B cell (primary cell): ENCODE results near the gene CAMTA1. TPM values are rescaled to one million over a fixed set of nuclear protein-coding genes. Genes with fewer than 3 reads are reported as not detected.

ENCODE experiments used
- ATAC-seq: fragments of 200-7000 bp; cut with Tn5 transposase; one replicate; pipeline ENCODE4 v1.10.0; 2021; ENCODE audit warnings: low read depth, mild to moderate bottlenecking, moderate number of reproducible peaks, moderate library complexity
- CTCF ChIA-PET: fragments of 350-600 bp; sonication (Branson Sonifier 250); formaldehyde crosslinking; loops from one replicate; lab custom pipeline; 2021; ENCODE audit warnings: antibody characterized with exemption, inconsistent platforms; lab: Charles Lee
- POLR2A ChIA-PET: fragments of 350-600 bp; sonication (Branson Sonifier 250); formaldehyde crosslinking; loops from one replicate; lab custom pipeline; 2021; ENCODE audit warnings: antibody characterized with exemption; lab: Charles Lee
- DNase-seq: peaks from one replicate; pipeline ENCODE4 v3.0.0; 2013
- H2AFZ ChIP-seq: 2 replicates; pipeline ENCODE4 v1.6.1; 2012; ENCODE audit warnings: mild to moderate bottlenecking, low read depth, low read length; ENCODE audit not compliant: insufficient read depth, poor library complexity, severe bottlenecking
- H3K27ac ChIP-seq, 2 donors: 1 replicate in 1 of 2; 2 replicates in 1 of 2; pipeline ENCODE4 v1.5.1; 2012 to 2013; ENCODE audit warnings: low read length in 2 of 2, mild to moderate bottlenecking in 2 of 2, moderate library complexity in 1 of 2
- H3K27me3 ChIP-seq, 4 experiments: fragments of 200-600 bp in 1 of 4; sonication (generic) in 1 of 4; replicated peaks in 1 of 4; 1 replicate in 2 of 4; 2 replicates in 2 of 4; pipeline versions ENCODE4 v1.6.1 to v1.7.0; 2013 to 2016; ENCODE audit warnings: low read length in 3 of 4, mild to moderate bottlenecking in 2 of 4, mixed read lengths in 1 of 4, moderate library complexity in 1 of 4; ENCODE audit not compliant: insufficient read depth in 4 of 4, control insufficient read depth in 3 of 4; ENCODE audit errors: control extremely low read depth in 1 of 4
- H3K36me3 ChIP-seq, 2 experiments: replicated peaks in 1 of 2; 1 replicate in 1 of 2; 2 replicates in 1 of 2; pipeline versions ENCODE4 v1.6.1 to v1.7.1; 2013; ENCODE audit warnings: low read length in 1 of 2; ENCODE audit not compliant: insufficient read depth in 2 of 2, control insufficient read depth in 1 of 2; ENCODE audit errors: control extremely low read depth in 1 of 2, extremely low read depth in 1 of 2
- H3K4me1 ChIP-seq, 2 donors: fragments of 200-600 bp in 1 of 2; sonication (generic) in 1 of 2; 1 replicate in 1 of 2; 2 replicates in 1 of 2; pipeline versions ENCODE4 v1.5.1 to v1.6.1; 2013 to 2017; ENCODE audit warnings: low read length in 2 of 2; ENCODE audit not compliant: control insufficient read depth in 2 of 2, insufficient read depth in 2 of 2
- H3K4me2 ChIP-seq: replicated peaks from 2 replicates; pipeline ENCODE3; 2012; ENCODE audit warnings: mild to moderate bottlenecking, low read depth, low read length; ENCODE audit not compliant: poor library complexity, severe bottlenecking
- H3K4me3 ChIP-seq, 5 experiments: fragments of 200-600 bp in 1 of 5; sonication (generic) in 1 of 5; 1 replicate in 3 of 5; 2 replicates in 2 of 5; pipeline versions ENCODE4 v1.5.1 to v1.7.0; 2011 to 2016; ENCODE audit warnings: low read length in 4 of 5, mild to moderate bottlenecking in 4 of 5, low read depth in 2 of 5, control low read depth in 1 of 5, moderate library complexity in 1 of 5; ENCODE audit not compliant: insufficient read depth in 1 of 5; ENCODE audit errors: control extremely low read depth in 1 of 5, extremely low read depth in 1 of 5
- H3K79me2 ChIP-seq: fragments of 200-600 bp; sonication (generic); one replicate; pipeline ENCODE4 v1.6.0; 2016; ENCODE audit warnings: low read length; ENCODE audit not compliant: control insufficient read depth, insufficient read depth
- H3K9ac ChIP-seq: fragments of 200-600 bp; sonication (generic); 2 replicates; pipeline ENCODE4 v1.6.1; 2017; ENCODE audit warnings: mild to moderate bottlenecking, low read length, moderate library complexity
- H3K9me3 ChIP-seq, 3 donors: one replicate each; pipeline versions ENCODE4 v1.6.1 to v1.7.1; 2013; ENCODE audit warnings: low read length in 2 of 3; ENCODE audit not compliant: control insufficient read depth in 2 of 3, insufficient read depth in 1 of 3; ENCODE audit errors: control extremely low read depth in 1 of 3
- H4K20me1 ChIP-seq: 2 replicates; pipeline ENCODE4 v1.6.0; 2012; ENCODE audit warnings: mild to moderate bottlenecking, low read length; ENCODE audit not compliant: insufficient read depth, control insufficient read depth, poor library complexity, severe bottlenecking
- H3K27ac Mint-ChIP-seq: one replicate; pipeline ENCODE4 v1.8.0; 2021; ENCODE audit warnings: mixed read lengths
- H3K27me3 Mint-ChIP-seq: one replicate; pipeline ENCODE4 v1.8.0; 2021; ENCODE audit warnings: mixed read lengths
- H3K4me1 Mint-ChIP-seq: one replicate; pipeline ENCODE4 v1.8.0; 2021; ENCODE audit warnings: mixed read lengths
- H3K4me3 Mint-ChIP-seq: one replicate; pipeline ENCODE4 v1.8.0; 2021; ENCODE audit warnings: mixed read lengths
- H3K9me3 Mint-ChIP-seq: one replicate; pipeline ENCODE4 v1.8.0; 2022; ENCODE audit warnings: mixed read lengths; ENCODE audit not compliant: insufficient read depth
- EZH2 ChIP-seq: IDR thresholded peaks from 2 replicates; pipeline ENCODE4 v1.6.1; 2012; ENCODE audit warnings: borderline replicate concordance, low read depth, mild to moderate bottlenecking, moderate library complexity, low read length; ENCODE audit not compliant: insufficient read depth, poor library complexity, severe bottlenecking
- WGBS: methylation state at CpG from one replicate; pipeline ENCODE4 v1.1.5; 2013; ENCODE audit warnings: missing lambda C conversion rate; ENCODE audit not compliant: insufficient coverage; 5-methylcytosine and 5-hydroxymethylcytosine counted together
- intact Hi-C: fragments of 100-400 bp; cut with micrococcal nuclease; formaldehyde crosslinking; loops from one replicate; pipeline ENCODE4 v1.10.0; 2022
- polyA plus RNA-seq: library from polyadenylated mRNA; depleted of rRNA; stranded (reverse); fragments of >200 nt; gene quantifications from 2 replicates; pipeline ENCODE4 v1.2.3, GENCODE V29; 2012
- total RNA-seq, 2 donors: library from RNA; stranded (reverse); fragments of 120-200 nt in 1 of 2; gene quantifications; 1 replicate in 1 of 2; 2 replicates in 1 of 2; pipeline versions ENCODE4 v1.2.3 to v1.2.4, GENCODE V29; 2013 to 2022
- TF ChIP-seq, protein P1 (sequence below): fragments of 200-600 bp; IDR thresholded peaks from one replicate; pipeline ENCODE4 v1.8.0; 2022; ENCODE audit warnings: antibody characterized with exemption, mild to moderate bottlenecking

Gene CAMTA1
- total and polyA plus RNA-seq, 2 donors (not counting 1 experiment from before 2014, with no cell fraction given): 42.2 to 45.7 TPM

GRCh38 chr1:6743189-6744101 lies 41.8 kb upstream of the CAMTA1 start:
- Histone ChIP-seq H3K9ac (no peak overlapping the region), H3K4me3 (no peak overlapping the region), H3K4me1 (peaks cover 5 to 9% of the 10 kb centered on the region in 2 donors), H3K36me3 (no peaks in the 10 kb centered on the region), H3K4me2 (peak overlapping the region; percentile 38), H3K79me2 (no peaks in the 10 kb centered on the region), H2AFZ (peak overlapping the region; percentile 70), H4K20me1 (no peaks in the 10 kb centered on the region), H3K27ac (no peak overlapping the region), H3K9me3 (no peaks in the 10 kb centered on the region), H3K27me3 (peaks cover 0 to 3% (median 0%) of the 10 kb centered on the region in 4 experiments)
- Mint-ChIP-seq H3K9me3 (no peaks in the 10 kb centered on the region), H3K4me1 (peaks cover 12% of the 10 kb centered on the region), H3K4me3 (peak overlapping the region; percentile 26), H3K27me3 (peaks cover 4% of the 10 kb centered on the region), H3K27ac (peak overlapping the region; percentile 8)
- DNase-seq: peak; percentile 13
- TF ChIP-seq EZH2: no peak
- TF ChIP-seq, protein P1, sequence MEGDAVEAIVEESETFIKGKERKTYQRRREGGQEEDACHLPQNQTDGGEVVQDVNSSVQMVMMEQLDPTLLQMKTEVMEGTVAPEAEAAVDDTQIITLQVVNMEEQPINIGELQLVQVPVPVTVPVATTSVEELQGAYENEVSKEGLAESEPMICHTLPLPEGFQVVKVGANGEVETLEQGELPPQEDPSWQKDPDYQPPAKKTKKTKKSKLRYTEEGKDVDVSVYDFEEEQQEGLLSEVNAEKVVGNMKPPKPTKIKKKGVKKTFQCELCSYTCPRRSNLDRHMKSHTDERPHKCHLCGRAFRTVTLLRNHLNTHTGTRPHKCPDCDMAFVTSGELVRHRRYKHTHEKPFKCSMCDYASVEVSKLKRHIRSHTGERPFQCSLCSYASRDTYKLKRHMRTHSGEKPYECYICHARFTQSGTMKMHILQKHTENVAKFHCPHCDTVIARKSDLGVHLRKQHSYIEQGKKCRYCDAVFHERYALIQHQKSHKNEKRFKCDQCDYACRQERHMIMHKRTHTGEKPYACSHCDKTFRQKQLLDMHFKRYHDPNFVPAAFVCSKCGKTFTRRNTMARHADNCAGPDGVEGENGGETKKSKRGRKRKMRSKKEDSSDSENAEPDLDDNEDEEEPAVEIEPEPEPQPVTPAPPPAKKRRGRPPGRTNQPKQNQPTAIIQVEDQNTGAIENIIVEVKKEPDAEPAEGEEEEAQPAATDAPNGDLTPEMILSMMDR: no peak
- POLR2A ChIA-PET: no interaction called here
- intact Hi-C loops: no loop called here
- peak; percentile 49 for ATAC-seq
- CTCF ChIA-PET: interaction anchor here (0.6 to 1.0 kb wide), 2 partner anchors 24 to 1004 kb away, joined by 3 read pairs; no protein-coding TSS in a partner anchor
- WGBS: 21% methylated on average over 9 of the region's 20 CpGs

DNA sequence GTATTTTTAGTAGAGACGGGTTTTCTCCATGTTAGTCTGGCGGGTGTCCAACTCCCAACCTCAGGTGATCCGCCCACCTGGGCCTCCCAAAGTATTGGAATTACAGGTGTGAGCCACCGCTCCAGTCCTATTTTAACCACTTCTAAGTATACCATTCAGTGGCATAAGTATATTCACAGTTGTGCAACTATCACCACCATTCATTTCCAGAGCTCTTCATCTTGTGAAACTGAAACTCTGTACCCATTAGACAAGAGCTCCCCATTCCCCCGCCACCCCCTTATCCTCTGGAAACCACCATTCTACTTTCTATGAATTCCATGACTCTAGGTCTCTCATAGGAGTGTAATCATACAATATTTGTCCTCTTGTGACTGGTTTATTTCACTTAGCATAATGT lies 40.2 kb upstream of the CAMTA1 start:
- Mint-ChIP-seq H3K4me1 (peaks cover 12% of the 10 kb centered on the region), H3K27me3 (peaks cover 4% of the 10 kb centered on the region), H3K27ac (no peak overlapping the region), H3K4me3 (no peak overlapping the region), H3K9me3 (no peaks in the 10 kb centered on the region)
- H4K20me1 ChIP-seq: no peaks in the 10 kb centered on the region
- H3K27ac ChIP-seq: no peak overlapping the region
- no peak for DNase-seq
- intact Hi-C loops: no loop called here
- H3K27me3 ChIP-seq: peaks cover 0 to 3% (median 0%) of the 10 kb centered on the region in 4 experiments
- no peak overlapping the region for H2AFZ ChIP-seq
- POLR2A ChIA-PET: no interaction called here
- no peak overlapping the region for H3K4me3 ChIP-seq
- no peak for ATAC-seq
- no peak overlapping the region for H3K9ac ChIP-seq
- WGBS: 86% methylated on average over 3 of the region's 5 CpGs
- peaks cover 5 to 9% of the 10 kb centered on the region in 2 donors for H3K4me1 ChIP-seq
- H3K36me3 ChIP-seq: no peaks in the 10 kb centered on the region
- no peak for TF ChIP-seq EZH2
- TF ChIP-seq, protein P1: no peak
- CTCF ChIA-PET: no interaction called here
- H3K9me3 ChIP-seq: no peaks in the 10 kb centered on the region
- no peaks in the 10 kb centered on the region for H3K79me2 ChIP-seq
- H3K4me2 ChIP-seq: no peak overlapping the region
